Esophagus squamous epithelium (tissue), 5 donors: ENCODE measurements around the gene TMEM201. TPM values are rescaled to one million over a fixed set of nuclear protein-coding genes. Genes with fewer than 3 reads are reported as not detected.
A peak's percentile ranks its signal among the peaks of the same experiment; 100 is the strongest.

Source experiments
- DNase-seq: peaks from one replicate; lab custom pipeline; 2025; lab: John Stamatoyannopoulos, UW
- H3K27ac ChIP-seq, 4 donors: fragments of 200-600 bp; sonication (generic); one replicate each; pipeline ENCODE4 v1.5.1; 2016 to 2019; ENCODE audit warnings: mild to moderate bottlenecking in 1 of 4
- H3K27me3 ChIP-seq, 4 donors: fragments of 200-600 bp; sonication (generic); 1 replicate in 3 of 4; 2 replicates in 1 of 4; pipeline versions ENCODE4 v1.5.1 to v1.6.0; 2017 to 2021; ENCODE audit warnings: antibody characterized with exemption in 1 of 4
- H3K36me3 ChIP-seq, 3 donors: fragments of 200-600 bp; sonication (generic); one replicate each; pipeline ENCODE4 v1.5.1; 2016 to 2019
- H3K4me1 ChIP-seq, 3 donors: fragments of 200-600 bp; sonication (generic); one replicate each; pipeline ENCODE4 v1.5.1; 2017 to 2019
- H3K4me3 ChIP-seq, 4 donors: fragments of 200-600 bp; sonication (generic); 1 replicate in 3 of 4; 2 replicates in 1 of 4; pipeline ENCODE4 v1.5.1; 2016 to 2019; ENCODE audit warnings: mild to moderate bottlenecking in 2 of 4, moderate library complexity in 1 of 4
- H3K9me3 ChIP-seq, 3 donors: fragments of 200-600 bp; sonication (generic); one replicate each; pipeline ENCODE4 v1.5.1; 2016 to 2019
- POLR2A ChIP-seq, 4 donors: fragments of 450-650 bp; IDR thresholded peaks; one replicate each; pipeline ENCODE4 v1.6.1; 2017; ENCODE audit warnings: antibody characterized with exemption in 4 of 4, mild to moderate bottlenecking in 4 of 4, moderate library complexity in 3 of 4
- WGBS, 2 donors: methylation state at CpG; one replicate each; pipeline ENCODE4 v1.1.5; 2018; 5-methylcytosine and 5-hydroxymethylcytosine counted together
- intact Hi-C: fragments of 100-400 bp; cut with DNase I; formaldehyde crosslinking; loops from one replicate; pipeline ENCODE4 v1.15.0; 2022
- total RNA-seq, 4 donors: library from RNA; depleted of rRNA; stranded (reverse); fragments of >200 nt; gene quantifications; one replicate each; pipeline ENCODE4 v1.1.0, GENCODE V29; 2016
- TF ChIP-seq, protein P1 (sequence below), 6 experiments: fragments of 450-650 bp in 4 of 6; fragments of 200-600 bp in 2 of 6; sonication (generic) in 2 of 6; IDR thresholded peaks; one replicate each; pipeline ENCODE4 v1.5.1; 2016 to 2019; ENCODE audit warnings: antibody characterized with exemption in 6 of 6, mild to moderate bottlenecking in 4 of 6, moderate library complexity in 4 of 6
- donor health status: DM: yes; HTN: yes; CAD: no.

TMEM201 gene
- total RNA-seq, 4 donors from 2014 or later: 5.0 to 10.3 (median 8.7) TPM

DNA sequence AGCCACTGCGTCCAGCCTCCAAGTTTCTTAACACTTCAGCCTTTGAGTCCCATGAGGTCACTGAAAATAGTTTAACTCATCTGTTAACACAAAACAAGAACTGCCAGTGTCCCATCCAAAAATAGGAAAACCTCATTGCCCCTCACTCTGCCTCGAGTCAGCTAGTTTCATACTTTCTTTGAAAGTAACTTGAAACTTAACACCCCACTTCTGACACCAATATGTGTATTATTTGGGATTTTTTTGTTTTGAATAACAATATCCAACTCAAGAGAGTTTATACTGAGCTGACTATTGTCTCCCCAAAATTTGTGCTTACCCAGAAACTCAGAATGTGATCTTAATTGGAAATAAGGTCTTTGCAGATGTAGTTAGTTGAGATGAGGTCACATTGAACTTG, 45.9 kb downstream of the TMEM201 start:
- DNase-seq: no peak
- WGBS, 2 donors: 73 to 89% methylated on average over 2 of the region's 2 CpGs

DNA sequence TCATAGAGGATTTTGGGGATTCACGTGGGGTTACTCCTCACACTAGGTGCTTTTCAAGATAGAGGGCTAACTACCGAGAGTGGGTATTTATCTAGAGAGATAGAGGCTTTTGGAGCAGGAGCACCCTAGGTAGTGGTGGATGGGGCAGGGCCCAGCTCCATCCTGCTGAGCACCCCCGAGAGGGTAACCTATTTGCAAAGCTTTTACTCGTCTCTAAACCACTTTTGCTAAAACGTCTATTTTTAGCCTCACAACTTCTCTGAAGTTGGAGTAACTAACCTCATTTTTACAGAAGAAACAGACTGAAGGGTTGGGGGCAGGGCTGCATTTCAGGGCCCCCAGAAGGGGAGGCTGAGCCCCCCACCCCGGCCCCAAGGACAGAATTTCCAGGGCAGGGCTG, 50.5 kb downstream of the TMEM201 start:
- intact Hi-C loops: no loop called here
- H3K36me3 ChIP-seq: no peaks in the 10 kb centered on the region
- peaks cover 0 to 11% (median 0%) of the 10 kb centered on the region in 4 donors for H3K27me3 ChIP-seq
- no peak overlapping the region for H3K4me3 ChIP-seq
- H3K9me3 ChIP-seq: no peaks in the 10 kb centered on the region
- no peak for DNase-seq
- no peak overlapping the region for H3K27ac ChIP-seq
- WGBS, 2 donors: 63 to 72% methylated on average over 5 of the region's 6 CpGs
- H3K4me1 ChIP-seq: peaks cover under 1 to 15% (median 7%) of the 10 kb centered on the region in 3 donors
- no peak for TF ChIP-seq POLR2A (IDR thresholded peaks at IDR 0.05)
- TF ChIP-seq, protein P1, sequence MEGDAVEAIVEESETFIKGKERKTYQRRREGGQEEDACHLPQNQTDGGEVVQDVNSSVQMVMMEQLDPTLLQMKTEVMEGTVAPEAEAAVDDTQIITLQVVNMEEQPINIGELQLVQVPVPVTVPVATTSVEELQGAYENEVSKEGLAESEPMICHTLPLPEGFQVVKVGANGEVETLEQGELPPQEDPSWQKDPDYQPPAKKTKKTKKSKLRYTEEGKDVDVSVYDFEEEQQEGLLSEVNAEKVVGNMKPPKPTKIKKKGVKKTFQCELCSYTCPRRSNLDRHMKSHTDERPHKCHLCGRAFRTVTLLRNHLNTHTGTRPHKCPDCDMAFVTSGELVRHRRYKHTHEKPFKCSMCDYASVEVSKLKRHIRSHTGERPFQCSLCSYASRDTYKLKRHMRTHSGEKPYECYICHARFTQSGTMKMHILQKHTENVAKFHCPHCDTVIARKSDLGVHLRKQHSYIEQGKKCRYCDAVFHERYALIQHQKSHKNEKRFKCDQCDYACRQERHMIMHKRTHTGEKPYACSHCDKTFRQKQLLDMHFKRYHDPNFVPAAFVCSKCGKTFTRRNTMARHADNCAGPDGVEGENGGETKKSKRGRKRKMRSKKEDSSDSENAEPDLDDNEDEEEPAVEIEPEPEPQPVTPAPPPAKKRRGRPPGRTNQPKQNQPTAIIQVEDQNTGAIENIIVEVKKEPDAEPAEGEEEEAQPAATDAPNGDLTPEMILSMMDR (IDR thresholded peaks at IDR 0.05): no peak

More for the DNA sequence above, 45.9 kb downstream of the TMEM201 start:
- Histone ChIP-seq H3K4me3 (no peak overlapping the region), H3K4me1 (no peaks in the 10 kb centered on the region), H3K27ac (no peak overlapping the region), H3K27me3 (no peaks in the 10 kb centered on the region), H3K36me3 (no peaks in the 10 kb centered on the region), H3K9me3 (no peaks in the 10 kb centered on the region)
- intact Hi-C loops: no loop called here
- TF ChIP-seq POLR2A (IDR thresholded peaks at IDR 0.05): no peak
- TF ChIP-seq, protein P1 (IDR thresholded peaks at IDR 0.05): no peak

DNA sequence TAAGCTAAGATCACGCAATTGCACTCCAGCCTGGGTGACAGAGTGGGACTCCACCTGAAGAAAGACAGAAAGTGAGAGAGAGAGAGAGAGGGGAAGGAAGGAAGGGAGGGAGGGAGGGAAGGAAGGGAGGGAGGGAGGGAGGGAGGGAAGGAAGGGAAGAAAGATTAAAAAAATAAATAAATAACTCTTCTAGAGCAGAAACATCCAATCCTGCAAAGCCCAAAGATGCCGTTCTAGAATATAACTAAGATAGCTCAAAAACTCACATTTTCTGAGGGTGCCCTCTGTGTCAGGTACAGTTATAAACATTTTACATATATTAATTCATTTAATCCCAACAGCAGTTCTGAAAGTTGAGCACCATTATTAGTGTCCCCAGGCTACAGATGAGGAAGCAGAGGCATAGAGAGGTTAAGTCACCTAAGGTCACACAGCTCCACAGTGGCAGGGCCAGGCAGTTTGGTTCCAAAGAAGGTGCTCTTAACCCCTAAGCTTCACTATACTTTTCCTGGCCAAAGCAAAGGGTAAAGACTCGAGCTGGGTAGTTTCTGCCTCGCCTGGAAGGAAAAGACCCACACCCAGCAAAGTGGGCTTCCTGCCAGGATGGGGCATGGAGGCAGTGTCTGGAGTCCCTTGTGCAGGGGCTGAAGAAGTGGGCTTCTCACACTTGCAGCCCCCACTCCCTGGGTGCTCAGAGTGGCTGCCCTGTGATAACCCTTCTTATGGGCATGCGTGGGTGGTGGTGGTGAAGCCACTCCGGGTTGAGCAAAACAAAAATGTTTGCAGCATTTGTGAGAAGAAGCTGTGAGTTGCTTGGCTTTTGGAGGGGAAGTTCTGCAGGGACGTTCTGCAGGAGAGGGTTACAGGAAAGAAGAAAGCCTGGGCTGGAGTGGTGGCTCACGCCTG, 54.9 kb downstream of the TMEM201 start:
- DNase-seq: no peak
- H3K36me3 ChIP-seq: no peaks in the 10 kb centered on the region
- 54 to 56% methylated on average over 5 of the region's 8 CpGs for WGBS, 2 donors
- intact Hi-C loops: no loop called here
- peak overlapping the region in 3 of 4 donors; percentile 9 to 77 (median 62) for H3K27ac ChIP-seq
- no peaks in the 10 kb centered on the region for H3K9me3 ChIP-seq
- peaks cover 0 to 13% (median 0%) of the 10 kb centered on the region in 4 donors for H3K27me3 ChIP-seq
- H3K4me3 ChIP-seq: no peak overlapping the region
- peaks cover 4 to 29% (median 11%) of the 10 kb centered on the region in 3 donors for H3K4me1 ChIP-seq
- TF ChIP-seq POLR2A (IDR thresholded peaks at IDR 0.05): no peak
- TF ChIP-seq, protein P1 (IDR thresholded peaks at IDR 0.05): no peak

DNA sequence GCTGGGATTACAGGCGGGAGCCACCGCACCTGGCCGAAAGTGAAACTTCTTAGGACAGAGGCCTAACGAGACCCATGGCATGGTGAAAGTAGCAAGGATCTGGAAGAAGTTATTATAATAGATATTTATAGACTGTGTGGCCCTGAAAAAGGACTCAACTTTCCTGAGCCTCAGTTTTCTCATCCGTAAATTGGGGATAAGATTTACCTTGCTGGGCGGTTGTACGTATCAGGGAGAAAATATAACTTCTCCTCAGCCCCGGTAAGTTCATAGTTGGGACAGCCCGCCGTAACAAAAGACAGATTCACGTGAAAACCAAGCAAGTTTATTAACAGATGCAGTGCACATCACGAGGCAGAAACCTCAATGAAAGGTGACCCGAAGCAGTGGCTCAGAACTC, 57.3 kb downstream of the TMEM201 start:
- no peak for DNase-seq
- H3K27ac ChIP-seq: no peak overlapping the region
- H3K4me1 ChIP-seq: peaks cover 4 to 32% (median 12%) of the 10 kb centered on the region in 3 donors
- H3K27me3 ChIP-seq: peaks cover 0 to 37% (median 2%) of the 10 kb centered on the region in 4 donors
- TF ChIP-seq, protein P1 (IDR thresholded peaks at IDR 0.05): no peak
- no peak for TF ChIP-seq POLR2A (IDR thresholded peaks at IDR 0.05)
- intact Hi-C loops: no loop called here
- no peaks in the 10 kb centered on the region for H3K9me3 ChIP-seq
- WGBS, 2 donors: 93 to 98% methylated on average over 9 to 11 of the region's 13 CpGs
- no peaks in the 10 kb centered on the region for H3K36me3 ChIP-seq
- H3K4me3 ChIP-seq: no peak overlapping the region

DNA sequence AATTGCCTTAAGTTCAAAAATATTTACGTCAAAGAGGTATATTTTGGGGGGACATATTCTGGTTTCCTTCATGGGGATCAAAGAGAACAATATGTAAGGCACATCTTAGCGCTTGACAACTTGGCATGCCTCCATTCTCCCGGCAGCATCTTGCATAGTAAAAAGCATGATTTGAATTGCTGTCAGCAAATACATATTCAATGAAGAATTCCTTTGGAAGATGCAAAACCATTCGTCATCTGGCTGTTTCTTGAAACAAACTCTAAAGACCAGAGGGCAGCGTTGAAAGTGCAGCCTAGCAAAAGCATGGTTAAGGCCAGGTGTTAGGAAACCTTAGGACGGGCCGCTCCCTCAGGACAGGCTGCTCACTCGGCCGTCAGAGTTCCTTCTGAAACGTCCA, 59.5 kb downstream of the TMEM201 start:
- no peak overlapping the region for H3K27ac ChIP-seq
- intact Hi-C loops: no loop called here

More for the DNA sequence above, 59.5 kb downstream of the TMEM201 start:
- Histone ChIP-seq H3K9me3 (no peaks in the 10 kb centered on the region), H3K27me3 (peaks cover 0 to 47% (median 4%) of the 10 kb centered on the region in 4 donors), H3K36me3 (no peaks in the 10 kb centered on the region), H3K4me1 (peaks cover 12 to 48% (median 20%) of the 10 kb centered on the region in 3 donors), H3K4me3 (no peak overlapping the region)
- 61 to 73% methylated on average over 10 of the region's 10 CpGs for WGBS, 2 donors
- no peak for TF ChIP-seq POLR2A (IDR thresholded peaks at IDR 0.05)
- TF ChIP-seq, protein P1 (IDR thresholded peaks at IDR 0.05): no peak
- no peak for DNase-seq
